GM13976 (cell line): Measurements from ENCODE around the gene SMPX.

Source experiments
- DNase-seq: peaks from one replicate; pipeline ENCODE4 v3.0.0; 2012; ENCODE audit warnings: low spot score
- in situ Hi-C: fragments of 300-500 bp; cut with MboI; formaldehyde crosslinking; loops from one replicate; pipeline ENCODE4 v1.12.0; 2022; ENCODE audit warnings: low sequenced_read_pairs, mixed read lengths, inconsistent platforms; ENCODE audit not compliant: unreplicated experiment
- TF ChIP-seq, protein P1 (sequence below): IDR thresholded peaks from 2 replicates; pipeline ENCODE4 v1.5.1; 2012; ENCODE audit warnings: borderline replicate concordance, mild to moderate bottlenecking; ENCODE audit not compliant: insufficient read depth; ENCODE audit errors: extremely low read depth, missing control alignments, control extremely low read depth

SMPX gene

DNA sequence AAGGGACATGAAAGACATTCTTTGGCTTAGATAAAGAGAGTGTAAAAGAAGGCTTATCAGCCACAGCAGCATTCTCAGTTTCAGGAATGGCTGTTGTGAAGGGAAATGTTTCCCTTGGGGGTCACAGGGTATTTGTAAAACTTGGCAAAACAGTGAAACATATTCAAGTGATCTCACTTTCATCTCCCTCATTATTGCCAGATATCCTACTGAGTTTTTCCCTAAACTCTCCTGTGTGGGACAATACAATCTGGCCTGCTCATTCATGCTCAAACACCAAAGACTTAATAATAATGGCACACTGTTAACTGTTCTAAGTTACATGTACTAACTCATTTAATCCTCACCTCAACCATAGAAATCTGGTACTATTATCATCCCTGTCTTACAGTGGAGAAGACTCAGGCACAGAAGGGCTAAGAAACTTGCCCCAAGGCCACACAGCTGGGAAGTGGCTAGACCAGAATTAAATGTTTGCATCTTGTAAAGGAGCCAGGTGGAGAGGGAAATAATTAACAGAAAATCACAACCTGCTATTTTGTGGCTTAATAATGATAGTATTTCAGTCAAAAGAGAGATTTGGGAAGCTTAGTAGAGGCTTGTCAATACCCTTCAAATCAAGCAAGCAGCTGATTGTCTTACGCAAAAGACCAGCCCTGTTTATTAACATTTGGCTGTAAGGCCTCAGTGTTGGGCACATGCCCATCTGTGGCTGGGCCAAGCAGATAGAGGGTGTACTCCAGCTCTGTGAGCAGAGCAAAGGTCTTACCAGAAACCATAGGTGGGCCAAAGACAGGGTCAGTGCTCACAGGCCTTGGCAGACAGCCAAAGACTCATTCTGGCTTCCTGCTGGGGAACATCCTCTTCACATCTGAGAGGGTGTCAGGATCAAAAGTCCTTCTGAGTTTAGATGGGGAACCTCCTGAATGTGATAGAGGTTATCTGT, 17.3 kb downstream of the SMPX start:
- in situ Hi-C loops: no loop called here

DNA sequence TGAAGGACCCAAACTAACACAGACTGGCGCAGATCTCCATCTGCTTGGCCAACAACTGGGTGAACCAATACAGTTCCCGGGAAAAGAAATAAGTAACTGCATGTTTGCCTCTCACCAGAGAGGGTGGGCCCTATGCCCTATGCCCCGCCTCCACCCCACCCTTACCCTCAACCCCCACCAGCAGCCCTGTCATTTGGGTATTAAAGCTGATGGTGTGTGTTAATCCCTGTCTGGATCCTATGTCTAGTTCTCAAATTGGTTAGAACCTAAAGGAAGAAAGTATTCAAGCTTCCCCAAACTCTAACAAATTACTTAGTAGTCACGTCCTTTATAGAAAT, 19.0 kb downstream of the SMPX start:
- in situ Hi-C loops: no loop called here
- TF ChIP-seq, protein P1, sequence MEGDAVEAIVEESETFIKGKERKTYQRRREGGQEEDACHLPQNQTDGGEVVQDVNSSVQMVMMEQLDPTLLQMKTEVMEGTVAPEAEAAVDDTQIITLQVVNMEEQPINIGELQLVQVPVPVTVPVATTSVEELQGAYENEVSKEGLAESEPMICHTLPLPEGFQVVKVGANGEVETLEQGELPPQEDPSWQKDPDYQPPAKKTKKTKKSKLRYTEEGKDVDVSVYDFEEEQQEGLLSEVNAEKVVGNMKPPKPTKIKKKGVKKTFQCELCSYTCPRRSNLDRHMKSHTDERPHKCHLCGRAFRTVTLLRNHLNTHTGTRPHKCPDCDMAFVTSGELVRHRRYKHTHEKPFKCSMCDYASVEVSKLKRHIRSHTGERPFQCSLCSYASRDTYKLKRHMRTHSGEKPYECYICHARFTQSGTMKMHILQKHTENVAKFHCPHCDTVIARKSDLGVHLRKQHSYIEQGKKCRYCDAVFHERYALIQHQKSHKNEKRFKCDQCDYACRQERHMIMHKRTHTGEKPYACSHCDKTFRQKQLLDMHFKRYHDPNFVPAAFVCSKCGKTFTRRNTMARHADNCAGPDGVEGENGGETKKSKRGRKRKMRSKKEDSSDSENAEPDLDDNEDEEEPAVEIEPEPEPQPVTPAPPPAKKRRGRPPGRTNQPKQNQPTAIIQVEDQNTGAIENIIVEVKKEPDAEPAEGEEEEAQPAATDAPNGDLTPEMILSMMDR: no peak
- no peak for DNase-seq

More for the DNA sequence above, 17.3 kb downstream of the SMPX start:
- TF ChIP-seq, protein P1: no peak
- DNase-seq: no peak

DNA sequence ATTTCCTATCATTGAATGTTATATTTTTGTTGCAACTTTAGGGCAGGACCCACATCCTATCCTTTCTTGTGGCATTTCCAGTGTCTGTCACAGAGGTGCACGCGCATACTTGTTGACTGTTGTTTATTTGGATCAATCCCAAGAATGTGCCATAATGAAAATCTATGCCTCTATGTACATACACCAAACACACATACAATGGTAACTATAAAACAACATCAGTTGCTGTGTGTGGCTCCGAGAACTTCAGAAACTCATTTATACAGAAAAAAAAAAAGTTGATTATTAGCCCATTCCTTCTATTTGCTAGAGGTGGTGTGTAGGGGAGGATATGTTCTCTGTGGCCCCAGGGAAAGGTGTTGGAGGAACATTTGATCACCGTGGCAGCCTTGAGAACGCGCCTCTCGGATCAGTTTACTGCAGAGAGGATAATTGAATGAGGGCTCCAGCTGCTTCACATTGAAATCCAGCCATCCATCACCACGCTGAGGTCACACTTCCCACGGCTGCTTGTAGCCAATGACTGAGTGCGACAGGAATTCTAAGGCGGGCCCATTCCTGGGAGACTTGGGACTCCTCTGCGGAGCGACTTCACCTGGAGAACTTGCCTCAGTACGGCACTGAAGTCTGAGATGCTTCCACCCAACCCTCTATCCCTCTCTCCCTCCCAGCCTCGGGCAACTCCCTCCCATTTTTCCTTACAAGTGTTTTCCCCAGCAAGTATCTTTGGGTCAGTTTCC, 19.5 kb downstream of the SMPX start:
- in situ Hi-C loops: no loop called here
- DNase-seq: no peak

DNA sequence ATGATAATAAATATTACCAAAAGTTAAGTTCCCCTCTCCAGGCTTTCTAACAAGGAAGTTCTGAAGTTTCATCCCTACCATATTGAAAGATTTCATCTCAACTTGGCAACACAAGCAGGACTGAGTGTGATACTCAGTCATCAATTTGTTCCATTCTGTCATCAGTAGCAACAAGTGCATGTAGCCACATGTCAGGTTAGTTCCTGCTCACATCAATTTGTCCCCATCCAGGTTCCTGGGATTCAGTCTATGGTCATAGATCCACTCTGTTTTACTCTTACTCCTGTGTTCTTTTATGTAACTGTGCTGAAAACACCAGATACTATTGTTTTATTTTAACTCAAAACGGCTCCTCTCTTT, 22.2 kb downstream of the SMPX start:
- TF ChIP-seq, protein P1: no peak
- in situ Hi-C loops: no loop called here
- DNase-seq: no peak

More for the DNA sequence above, 19.5 kb downstream of the SMPX start:
- TF ChIP-seq, protein P1: no peak

DNA sequence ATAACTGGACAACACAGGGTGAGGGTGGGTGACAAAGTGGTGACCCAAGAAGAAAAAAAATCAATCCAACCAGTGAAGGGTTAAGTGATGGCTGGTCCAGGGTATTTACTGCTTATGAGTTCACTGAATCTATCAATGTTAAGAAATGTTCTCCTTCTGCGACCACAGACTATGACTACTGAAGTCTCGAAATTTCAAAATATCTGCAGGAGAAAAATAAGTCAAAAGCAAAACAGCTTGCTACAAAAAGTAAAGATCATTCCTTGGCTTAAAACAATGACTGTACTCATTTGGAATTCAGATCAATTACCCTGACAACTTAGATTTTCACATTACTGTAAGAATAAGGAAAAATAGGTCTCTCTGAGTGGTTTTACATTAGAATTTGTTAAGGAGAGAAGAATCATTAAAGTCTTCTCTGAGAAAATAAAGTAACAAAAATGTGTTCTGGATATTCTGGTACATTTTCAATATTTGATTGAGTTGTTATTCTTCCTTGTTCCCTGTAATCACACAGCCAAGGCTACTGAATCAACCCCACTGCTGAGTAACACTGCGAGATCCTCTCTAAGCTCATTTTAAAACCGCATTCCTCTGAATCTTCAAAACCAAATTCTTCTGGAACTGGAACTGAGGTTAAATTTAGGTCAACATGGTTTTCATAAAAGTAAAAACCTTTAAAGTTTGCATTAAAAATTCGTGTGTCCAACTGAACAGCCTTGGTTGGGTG, 22.7 kb downstream of the SMPX start:
- in situ Hi-C loops: no loop called here
- DNase-seq: no peak
- TF ChIP-seq, protein P1: no peak

DNA sequence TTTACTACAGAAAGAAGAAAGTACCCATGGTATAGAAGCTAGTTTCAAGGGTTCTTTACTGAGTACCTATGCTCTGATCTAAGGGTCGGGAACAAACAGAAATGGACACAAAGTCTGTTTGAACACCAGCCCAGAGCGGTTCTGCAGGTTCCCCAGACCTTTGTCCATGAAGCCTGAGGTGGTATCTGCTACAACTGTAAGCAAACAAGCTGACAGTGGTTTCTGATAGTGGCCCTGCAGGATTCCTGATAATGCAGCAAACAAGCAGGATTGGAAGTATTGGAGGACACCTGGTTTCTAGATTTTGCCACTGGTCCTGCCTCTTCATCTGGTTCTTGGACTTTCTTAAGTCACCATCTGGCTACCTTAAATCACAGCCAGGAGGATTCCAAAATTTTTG, 23.7 kb downstream of the SMPX start:
- TF ChIP-seq, protein P1: no peak
- no peak for DNase-seq
- in situ Hi-C loops: no loop called here
